CD4-positive, alpha-beta T cell treated with Interleukin-10 for 1 hour (primary cell): ENCODE results near the gene CLDN34.

ENCODE experiments used
- DNase-seq: peaks from one replicate; pipeline ENCODE4 v3.0.0-alpha.2; 2020

The CLDN34 gene, protein sequence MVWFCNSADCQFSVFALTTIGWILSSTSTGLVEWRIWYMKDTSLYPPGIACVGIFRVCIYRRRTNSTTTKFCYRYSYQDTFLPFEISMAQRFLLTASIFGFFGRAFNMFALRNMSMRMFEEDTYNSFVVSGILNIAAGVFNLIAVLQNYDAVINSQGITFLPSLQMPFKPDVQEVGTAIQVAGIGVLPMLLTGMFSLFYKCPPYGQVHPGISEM

DNA sequence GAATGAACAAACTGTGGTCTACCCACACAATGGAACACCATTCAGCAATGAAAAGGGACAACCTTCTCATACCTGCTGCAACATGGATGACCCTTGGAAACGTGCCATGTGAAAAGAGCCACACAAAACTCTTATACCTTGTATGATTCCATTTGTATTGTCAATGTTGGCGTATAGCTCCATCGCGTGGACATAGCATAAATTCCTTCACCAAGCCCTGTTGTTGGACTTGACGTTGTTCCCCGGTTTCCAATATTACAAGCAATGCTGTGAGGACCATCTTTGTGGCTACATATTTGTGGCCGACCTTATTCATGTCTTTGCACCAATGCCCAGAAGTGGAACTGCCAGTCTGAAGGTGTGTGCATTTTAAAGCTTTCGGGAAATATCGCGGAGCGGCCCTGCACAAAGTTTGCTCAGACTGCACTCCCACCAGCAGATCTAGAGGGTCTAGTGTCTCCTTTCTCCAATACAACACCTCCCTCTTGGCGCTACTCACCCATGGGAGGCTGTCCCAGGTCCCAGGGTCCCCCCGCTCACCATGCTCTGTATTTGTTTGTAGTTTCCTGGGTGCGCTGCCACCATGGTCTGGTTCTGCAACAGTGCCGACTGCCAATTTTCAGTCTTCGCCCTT is at the start of gene CLDN34:
Gene CLDN34 (plus strand): TSS at position 584 of the 634 bp plus-strand sequence. CDS start 0 bp downstream, at position 584.
- no peak for DNase-seq

DNA sequence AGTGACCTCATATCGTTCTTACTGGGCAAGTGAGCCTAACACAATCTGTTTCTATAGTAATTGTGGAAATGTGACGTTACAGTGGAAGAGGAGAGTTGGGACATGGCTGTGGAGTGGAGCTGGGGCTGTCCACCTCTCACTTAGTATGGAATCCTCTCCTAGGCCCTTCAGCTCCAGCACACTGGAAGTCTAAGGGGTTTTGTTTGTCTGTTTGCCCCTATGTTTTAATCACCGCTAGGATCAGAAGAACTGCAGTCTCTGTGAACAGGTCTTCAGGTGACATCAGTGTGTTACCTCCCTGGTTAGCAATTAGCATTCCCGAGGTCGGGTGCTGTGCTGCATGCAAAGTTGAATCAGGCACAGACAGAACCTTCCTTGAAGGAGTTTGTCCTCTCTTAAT is 49.3 kb upstream of the CLDN34 start:
- DNase-seq: no peak

DNA sequence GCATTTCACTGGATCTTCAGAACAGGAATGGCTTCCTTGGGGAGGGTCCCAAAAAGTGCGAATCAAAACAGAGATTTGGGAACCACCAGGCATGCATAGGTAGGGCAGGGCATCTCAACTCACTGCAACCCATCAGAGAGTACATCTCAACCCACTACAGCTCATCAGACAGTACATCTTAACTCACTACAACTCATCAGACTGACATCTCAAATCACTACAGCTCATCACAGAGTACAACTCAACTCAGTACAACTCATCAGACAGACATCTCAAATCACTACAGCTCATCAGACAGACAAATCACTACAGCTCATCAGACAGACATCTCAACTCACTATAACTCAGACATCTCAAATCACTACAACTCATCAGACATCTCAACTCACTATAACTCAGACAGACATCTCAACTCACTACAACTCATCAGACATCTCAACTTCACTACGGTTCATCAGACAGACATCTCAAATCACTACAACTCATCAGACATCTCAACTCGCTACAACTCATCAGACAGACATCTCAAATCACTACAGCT is 47.5 kb upstream of the CLDN34 start:
- no peak for DNase-seq

DNA sequence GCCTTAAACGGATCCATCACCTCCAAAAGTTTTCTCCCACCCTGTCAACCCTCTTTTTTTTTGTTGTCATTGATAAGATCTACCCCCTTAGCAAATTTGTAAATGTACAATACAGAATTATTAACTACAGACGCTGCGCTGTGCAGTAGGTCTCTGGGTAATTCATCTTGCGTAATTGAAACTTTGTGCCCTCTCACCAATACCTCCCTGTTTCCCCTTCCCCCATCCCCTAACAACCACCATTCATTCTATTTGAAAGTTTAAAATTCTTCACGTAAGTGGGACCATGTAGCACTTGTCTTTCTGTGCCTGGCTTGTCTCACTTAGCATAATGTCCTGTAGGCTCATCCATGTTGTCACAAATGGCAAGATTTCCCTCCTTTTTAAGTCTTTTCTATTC is 45.8 kb upstream of the CLDN34 start:
- DNase-seq: no peak

DNA sequence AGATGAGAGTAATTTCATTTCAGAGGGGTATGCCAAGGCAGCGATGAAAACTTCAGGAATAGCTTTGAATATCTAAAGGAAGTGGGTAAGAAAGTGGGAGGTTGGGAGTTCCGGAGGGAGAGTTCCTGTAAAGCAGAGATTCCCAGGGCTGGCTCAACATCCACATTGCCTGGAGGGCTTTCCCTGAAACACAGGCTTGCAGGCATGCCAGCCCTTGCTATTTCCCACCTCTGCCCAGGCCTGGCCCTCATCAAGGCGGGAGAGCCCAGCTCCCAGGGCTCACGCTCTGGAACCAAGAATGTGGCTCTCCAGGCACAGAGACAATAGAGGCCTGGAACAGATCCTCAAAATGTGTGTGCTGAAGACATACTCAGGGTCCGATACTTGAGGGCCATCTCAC is 43.8 kb upstream of the CLDN34 start:
- DNase-seq: no peak

DNA sequence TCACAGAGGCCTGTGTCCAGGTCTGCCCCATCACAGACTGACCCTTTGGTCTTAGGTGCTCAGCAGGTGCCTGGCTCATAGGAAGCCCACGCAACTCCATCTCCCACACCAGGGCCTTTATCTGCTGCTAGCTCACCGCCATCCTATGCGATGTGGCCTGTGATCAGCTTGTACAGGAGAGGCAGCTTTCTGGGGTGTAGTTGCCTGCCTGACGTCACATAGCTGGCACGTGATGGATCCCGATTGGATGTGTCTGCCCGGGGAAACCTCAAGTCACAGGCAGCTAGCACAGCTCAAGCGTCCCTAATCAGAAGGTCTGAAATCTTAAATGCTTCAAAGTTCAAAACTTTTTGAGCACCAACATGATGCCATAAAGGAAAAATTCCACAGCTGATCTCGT is 41.2 kb upstream of the CLDN34 start:
- DNase-seq: no peak

DNA sequence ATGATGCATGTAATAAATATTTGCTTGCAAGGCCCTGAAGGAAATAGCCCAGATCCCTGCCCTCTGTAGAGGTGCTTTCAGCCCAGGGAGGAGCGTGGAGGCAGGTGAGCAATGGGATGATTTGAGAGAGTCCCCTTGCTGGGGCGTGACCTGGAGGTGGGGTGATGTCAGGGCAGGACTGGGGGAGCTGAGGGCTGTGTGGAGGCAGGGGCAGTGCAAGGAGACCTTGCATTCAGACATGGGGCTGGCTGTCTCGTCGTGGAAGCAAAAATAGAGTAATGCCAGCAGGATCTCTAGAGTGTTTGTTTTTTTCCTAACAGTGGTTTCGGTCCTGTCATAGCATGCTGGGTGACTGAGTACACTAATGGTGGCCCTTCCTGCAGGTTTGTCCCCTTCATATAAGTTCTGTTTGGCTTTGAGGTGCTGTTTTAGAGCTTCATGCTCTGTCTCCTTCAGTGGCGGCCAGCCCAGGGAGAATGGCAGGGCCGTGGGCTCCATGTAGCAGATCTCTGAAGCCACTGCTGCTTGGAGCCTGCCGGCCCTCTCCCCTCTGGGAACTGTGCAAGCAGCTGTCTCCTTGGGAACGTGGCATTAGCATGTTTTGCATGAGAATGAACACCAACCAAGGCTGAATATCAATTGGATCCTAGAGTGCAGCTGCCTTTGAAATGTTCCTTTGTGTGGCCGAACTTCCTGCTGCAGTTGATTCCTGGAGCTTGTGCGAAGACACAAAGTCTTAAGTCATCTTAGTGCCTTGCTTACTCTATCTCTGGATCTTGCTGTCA is 39.3 kb upstream of the CLDN34 start:
- no peak for DNase-seq

DNA sequence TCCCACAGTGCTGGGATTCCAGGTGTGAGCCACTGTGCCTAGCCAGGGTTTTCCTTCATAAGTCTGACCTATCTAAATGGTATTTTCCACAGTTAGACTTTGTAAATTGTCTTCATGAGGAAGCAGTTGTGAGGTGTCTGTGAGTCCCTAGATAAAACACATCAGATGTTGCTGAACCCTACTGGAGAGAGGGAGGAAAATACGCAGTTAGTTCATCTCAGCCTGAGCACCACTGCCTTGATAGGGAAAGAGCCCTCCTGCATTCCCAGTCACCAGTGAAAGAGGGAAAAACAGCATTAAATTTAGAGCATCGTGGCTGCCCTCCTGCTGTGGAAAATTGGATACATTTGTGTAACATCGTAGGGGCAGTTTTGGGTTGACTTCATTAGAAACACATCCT is 31.7 kb upstream of the CLDN34 start:
- no peak for DNase-seq

DNA sequence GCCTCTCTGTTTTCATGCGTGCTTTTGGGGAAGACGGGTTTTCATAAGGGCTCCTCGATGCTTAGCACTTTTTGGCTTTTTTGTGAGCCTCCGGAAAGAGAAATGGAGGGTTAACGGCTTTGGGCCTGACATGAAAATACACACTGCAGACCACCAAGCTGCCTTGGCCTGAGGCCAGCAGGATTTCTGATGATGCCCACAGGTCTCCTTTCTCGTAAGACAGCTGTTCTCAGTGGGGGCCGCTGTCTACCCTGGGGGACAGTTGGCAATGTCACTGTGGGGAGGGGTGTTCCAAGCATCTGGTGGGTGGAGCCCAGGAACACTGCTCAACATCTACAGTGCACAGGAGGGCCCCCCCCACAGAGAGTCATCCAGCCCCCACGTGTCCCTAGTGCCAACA is 29.4 kb upstream of the CLDN34 start:
- DNase-seq: no peak

DNA sequence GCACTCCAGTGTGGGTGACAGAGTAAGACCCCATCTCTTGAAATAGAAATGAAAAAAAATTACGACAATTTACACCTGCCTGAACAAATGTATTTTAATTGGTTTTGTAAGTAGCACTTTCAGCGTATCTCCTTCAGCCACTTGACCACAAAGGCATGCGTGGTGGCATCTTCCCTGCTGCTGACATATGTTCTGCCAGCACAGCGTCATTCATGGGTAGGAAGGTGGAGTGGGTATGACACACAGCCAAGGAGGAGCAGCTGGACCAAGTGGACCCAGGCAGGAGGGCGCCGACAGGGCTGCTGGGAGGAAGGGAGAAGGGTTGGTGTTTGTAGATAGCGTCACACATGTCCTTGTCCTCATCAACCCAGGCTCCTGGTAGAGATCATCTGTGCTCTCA is 28.6 kb upstream of the CLDN34 start:
- no peak for DNase-seq

DNA sequence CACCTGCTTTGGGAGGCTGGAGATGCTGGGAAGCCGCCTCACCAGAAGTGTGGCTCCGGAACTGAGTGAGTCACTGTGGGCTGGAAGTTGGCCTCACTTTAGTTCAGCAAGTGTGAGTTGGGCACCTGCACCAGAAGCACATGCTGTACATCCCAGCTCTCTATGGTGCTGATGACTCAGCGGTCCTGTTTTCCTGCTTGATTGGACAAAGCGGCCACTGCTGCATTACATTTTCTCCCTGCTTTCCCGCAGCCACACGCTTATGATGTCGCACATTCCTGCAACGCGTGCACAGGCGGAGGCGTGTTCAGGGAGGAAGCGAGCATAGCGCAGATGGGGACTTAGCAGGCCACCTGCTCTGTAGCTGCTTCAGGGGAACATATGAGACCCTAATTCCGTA is 26.7 kb upstream of the CLDN34 start:
- no peak for DNase-seq

DNA sequence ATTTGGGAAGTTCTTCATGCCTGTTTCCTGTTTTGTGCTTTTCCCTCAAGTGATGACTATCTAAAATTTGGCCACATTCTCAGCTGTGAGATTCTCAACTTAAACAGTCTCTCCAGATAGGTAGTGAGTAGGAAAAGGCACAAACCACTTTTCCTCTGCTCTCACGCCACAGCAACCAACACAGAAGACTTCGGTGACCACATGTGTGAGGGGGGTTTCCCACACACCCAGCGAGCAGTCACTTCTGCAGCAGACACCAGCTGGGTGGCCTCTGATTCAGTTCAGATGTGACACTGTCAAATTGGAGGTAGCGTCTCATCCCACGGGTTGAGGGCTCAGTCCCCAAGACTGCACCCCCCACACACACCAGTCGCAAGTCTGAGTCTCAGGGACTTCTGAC is 25.1 kb upstream of the CLDN34 start:
- DNase-seq: peak; percentile 37

DNA sequence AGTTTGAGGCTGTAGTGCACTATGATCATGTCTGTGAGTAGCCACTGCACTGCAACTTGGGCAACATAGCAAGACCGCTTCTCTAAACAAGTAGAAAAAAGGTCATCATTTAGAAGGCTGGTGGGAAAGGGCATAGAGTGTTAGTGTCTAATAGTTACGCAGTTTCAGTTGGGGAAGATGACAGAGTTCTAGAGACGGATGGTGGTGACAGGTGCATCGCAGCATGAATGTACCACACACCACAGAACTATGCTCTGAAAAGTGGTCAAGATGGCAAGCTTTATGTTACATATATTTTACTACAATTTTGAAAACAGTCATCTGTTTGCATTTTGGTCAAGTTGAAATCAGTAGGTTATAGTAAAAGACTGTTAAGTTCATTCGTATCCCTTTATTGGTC is 23.7 kb upstream of the CLDN34 start:
- no peak for DNase-seq

DNA sequence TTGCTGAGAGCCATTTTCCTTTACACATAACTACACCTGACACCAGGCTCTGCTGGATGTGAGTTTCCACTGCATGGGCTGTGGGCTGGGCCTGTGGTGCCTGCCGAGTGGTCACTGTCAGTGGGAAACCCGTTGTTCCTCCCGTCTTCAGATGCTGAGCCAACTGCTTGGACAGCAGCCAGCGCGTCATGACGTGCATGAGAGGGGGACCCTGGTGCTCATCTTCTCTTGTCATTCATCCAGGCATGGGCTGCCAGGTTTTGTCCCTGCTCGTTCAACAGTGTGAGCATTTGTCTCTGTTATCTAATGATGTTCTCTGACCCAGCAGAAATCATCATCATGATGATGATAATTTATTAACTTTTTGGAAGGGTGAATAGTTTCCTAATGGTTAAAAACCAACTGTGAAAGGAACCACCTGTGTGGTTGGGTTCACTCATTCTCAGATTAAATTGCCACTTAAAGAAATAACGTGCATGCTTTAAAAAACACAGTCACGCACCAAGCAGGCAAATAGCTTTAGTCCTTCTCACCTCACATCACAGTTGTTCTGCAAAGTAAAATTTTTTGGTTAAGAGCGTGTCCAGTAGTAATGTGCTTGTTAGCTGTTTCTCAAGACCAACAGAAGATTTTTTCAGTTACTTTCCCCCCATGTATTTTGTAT is 19.9 kb upstream of the CLDN34 start:
- no peak for DNase-seq

DNA sequence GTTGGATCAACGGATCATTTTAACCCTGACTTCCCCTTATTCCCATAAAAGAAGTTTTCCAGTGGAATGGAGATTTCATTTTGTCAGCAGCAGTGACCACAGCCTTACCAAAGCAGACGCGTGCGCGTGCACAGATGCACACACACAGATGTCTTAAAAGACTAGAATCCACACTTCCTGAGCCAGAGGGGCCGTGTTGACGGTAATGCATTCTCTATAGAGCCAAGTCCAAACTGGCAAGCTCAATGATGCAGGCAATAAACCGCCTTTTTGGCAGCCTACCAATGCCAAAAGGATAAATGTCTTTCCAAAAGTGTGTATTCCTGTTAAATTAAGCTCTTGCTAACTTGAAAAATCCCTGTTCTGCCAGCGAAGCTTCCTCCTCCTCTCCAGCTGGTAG is 18.8 kb upstream of the CLDN34 start:
- DNase-seq: no peak

DNA sequence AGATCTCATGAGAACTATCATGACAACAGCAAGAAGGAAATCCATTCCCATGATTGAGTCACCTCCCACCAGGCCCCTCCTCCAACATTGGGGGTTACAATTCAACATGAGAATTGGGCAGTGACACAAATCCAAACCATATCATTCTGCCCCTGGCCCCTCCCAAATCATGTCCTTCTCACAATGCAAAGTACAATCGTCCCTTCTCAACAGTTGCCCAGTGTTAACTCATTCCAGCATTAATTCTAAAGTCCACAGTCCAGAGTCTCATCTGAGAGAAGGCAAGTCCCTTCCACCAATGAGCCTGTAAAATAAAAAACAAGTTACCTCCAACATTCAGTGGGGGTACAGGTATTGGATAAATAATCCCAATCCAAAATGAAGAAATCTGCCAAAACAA is 14.9 kb upstream of the CLDN34 start:
- no peak for DNase-seq

DNA sequence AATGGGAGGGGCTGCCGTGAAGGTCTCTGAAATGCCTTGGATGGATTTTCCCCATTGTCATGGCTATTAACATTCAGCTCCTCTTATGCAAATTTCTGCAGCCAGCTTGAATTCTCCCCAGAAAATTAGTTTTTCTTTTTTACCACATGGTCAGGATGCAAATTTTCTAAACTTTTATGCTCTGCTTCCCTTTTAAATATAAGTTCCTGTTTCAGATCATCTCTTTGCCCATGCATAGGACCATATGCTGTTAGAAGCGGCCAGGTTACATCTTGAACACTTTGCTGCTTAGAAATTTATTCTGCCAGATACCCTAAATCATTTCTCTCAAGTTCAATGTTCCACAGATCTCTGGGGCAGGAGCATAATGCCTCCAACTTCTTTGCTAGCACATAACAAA is 13.8 kb upstream of the CLDN34 start:
- no peak for DNase-seq

DNA sequence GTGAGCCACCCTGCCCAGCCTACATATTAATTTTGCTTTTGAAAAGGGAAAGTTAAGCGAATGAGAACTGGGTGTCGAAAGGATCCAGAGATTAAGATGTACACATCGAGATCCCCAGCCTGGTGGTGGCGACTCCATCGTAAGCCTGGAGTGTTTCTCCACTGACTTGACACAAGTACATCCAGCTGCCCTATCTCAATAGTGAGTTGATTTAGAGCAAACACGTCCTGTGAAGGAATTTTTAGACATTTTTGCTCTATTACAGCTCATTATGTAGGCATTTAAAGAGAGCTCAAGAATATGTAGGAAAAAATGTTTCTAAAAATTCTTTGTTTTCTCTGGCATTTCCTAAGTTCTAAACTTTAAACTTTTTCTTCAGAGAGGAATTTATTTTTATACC is 11.7 kb upstream of the CLDN34 start:
- no peak for DNase-seq

DNA sequence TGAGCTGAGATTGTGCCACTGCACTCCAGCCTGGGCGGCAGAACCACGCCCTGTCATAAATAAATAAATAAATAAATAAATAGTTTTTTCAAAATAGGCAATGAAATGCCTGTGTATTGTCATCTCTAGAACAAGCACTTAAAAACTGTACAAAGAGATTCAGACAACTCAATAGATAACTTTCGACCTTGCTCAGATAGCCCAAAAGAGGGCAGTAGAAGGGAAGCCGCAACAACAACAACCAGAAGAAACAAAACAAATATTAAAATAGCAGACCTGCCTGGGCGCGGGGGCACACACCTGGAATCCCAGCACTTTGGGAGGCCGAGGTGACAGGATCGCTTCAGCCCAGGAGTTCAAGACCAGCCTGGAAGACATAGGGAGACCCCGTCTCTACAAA is 9.4 kb upstream of the CLDN34 start:
- peak; percentile 0 for DNase-seq

DNA sequence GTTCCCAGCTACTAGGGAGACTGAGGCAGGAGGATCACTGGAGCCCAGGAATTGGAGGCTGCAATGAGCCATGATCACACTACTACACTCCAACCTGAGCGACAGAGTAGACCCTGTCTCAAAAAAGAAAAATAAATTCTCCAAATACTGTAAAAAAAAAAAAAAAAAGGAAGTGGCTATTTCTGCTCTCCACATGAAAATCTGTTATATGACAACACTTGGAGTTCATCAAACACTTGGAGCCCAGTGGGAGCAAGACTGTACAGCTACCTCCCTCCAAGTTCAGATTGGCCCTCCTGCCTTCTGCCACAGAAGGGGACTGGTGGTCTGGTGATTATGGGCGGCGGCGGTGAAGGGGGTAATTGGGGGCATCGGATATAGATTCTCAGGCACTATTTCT is 9.0 kb upstream of the CLDN34 start:
- no peak for DNase-seq

DNA sequence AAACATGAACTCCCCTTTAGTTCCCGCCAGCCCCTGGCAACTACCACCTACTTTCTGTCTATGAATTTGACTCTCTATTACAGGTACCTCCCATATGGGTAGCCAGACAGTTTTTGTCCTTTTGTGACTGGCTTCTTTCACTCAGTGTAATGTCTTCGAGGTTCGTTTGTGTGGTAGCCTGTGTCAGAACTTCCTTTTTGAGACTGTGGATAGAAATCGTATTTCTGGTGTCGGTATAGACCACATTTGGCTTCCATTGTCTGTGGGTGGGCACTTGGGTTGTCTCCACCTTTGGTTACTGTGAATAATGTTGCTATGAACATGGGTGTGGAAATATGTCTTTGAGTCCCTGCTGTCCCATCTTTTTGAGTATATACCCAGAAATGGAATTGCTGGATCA is 5.4 kb upstream of the CLDN34 start:
- no peak for DNase-seq

DNA sequence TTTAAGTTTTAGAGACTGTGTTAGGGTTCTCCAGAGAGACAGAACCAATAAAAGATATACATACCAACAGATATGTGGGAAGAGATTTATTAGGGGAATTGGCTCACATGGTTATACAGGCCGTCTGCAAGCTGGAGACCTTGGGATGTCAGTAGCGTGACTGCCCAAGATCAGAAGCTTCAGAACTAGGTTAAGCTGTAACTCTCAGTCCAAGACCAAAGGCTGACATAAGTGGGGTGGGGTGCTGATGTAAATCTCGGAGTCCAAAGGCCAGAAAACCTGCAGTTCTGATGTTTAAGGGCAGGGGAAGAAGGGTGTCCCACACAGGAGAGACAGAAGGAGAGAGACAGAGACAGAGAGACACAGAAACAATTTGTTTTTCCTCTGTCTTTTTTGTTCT is 10.5 kb downstream of the CLDN34 start:
- DNase-seq: no peak

DNA sequence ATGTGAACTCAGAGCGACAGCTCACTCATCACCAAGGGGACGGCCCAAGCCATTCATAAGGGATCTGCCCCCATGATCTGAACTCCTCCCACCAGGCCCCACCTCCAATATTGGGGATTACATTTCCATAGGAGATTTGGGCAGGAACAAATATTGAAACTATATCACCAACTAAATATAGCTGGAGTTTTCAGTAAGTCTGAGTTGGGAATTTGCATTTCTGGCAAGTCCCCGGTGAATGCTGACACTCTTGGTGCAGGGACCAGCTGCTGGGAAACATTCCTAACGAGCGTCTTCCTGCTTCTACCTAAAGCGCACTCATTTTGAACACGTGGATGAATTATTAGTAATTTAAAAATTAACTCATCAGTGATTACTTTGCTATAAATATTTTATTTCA is 13.2 kb downstream of the CLDN34 start:
- no peak for DNase-seq

DNA sequence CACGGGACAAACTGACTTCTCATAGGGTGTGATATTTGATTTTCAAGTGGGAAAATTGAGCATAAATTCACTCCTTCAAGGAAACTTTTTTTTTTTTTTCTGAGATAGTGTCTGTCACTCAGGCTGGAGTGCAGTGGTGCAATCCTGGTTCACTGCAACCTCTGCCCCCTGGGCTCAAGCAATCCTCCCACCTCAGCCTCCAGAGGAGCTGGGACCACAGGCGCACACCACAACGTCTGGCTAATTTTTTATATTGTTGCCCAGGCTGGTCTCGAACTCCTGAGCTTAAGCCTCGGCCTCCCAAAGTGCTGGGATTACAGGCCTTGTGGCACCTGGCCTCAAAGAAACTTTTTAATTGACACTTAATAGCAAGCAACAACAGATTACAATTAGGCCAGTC is 13.8 kb downstream of the CLDN34 start:
- DNase-seq: no peak
